ENCODE measurements around the gene UTS2R. TPM values are rescaled to one million over a fixed set of nuclear protein-coding genes. Genes with fewer than 3 reads are reported as not detected.

Gene UTS2R
- total RNA-seq, 1 donor from 2014 or later: 2.1 TPM

GRCh38 chr17:82412535-82413520, 41.3 kb downstream of the UTS2R start:
- intact Hi-C loops (cut with micrococcal nuclease): no loop called here
- DNase-seq: no peak

GRCh38 chr17:82414548-82415281, 43.1 kb downstream of the UTS2R start:
- ATAC-seq (peak; percentile 73), DNase-seq (peak; percentile 88)
- intact Hi-C loops (cut with micrococcal nuclease): no loop called here

More at GRCh38 chr17:82412535-82413520, 41.3 kb downstream of the UTS2R start:
- peak; percentile 41 for ATAC-seq

GRCh38 chr17:82415336-82415735, 43.8 kb downstream of the UTS2R start:
- ATAC-seq (no peak), DNase-seq (no peak)
- intact Hi-C loops (cut with micrococcal nuclease): no loop called here

GRCh38 chr17:82415786-82416185, 44.2 kb downstream of the UTS2R start:
- ATAC-seq (no peak), DNase-seq (no peak)
- intact Hi-C loops (cut with micrococcal nuclease): no loop called here

GRCh38 chr17:82416264-82416663, 44.7 kb downstream of the UTS2R start:
- DNase-seq (no peak), ATAC-seq (no peak)
- intact Hi-C loops (cut with micrococcal nuclease): no loop called here

GRCh38 chr17:82416771-82417170, 45.2 kb downstream of the UTS2R start:
- ATAC-seq: no peak
- DNase-seq: no peak
- intact Hi-C loops (cut with micrococcal nuclease): no loop called here

- DNase-seq (peak; percentile 92), ATAC-seq (peak; percentile 94)
- intact Hi-C loops (cut with micrococcal nuclease): no loop called here
These were observed 46.7 kb downstream of the UTS2R start, which contains the start of the genes HEXD and OGFOD3 for GRCh38 chr17:82418001-82418986. Gene HEXD, plus strand, starts transcription at chr17:82418347. Its CDS starts 1,453 bp downstream, at chr17:82419800. Gene OGFOD3, minus strand, starts transcription at chr17:82418586. Its CDS starts 101 bp downstream, at chr17:82418485.

GRCh38 chr17:82419540-82419939, 48.0 kb downstream of the UTS2R start:
- intact Hi-C loops (cut with micrococcal nuclease): no loop called here
- DNase-seq: no peak
- no peak for ATAC-seq

GRCh38 chr17:82424001-82424862, 52.7 kb downstream of the UTS2R start:
- peak; percentile 16 for ATAC-seq
- DNase-seq: no peak

GRCh38 chr17:82424863-82425159, 53.2 kb downstream of the UTS2R start:
- intact Hi-C loops (cut with micrococcal nuclease): no loop called here
- no peak for DNase-seq

More at GRCh38 chr17:82424001-82424862, 52.7 kb downstream of the UTS2R start:
- intact Hi-C loops (cut with micrococcal nuclease): no loop called here

More at GRCh38 chr17:82424863-82425159, 53.2 kb downstream of the UTS2R start:
- no peak for ATAC-seq

Other genes starting within 250 kb of the UTS2R start
- 8.1 TPM for gene CCDC57, start 158.9 kb upstream of the UTS2R start, total RNA-seq
- 7.8 TPM for gene SLC16A3, start 142.7 kb upstream of the UTS2R start, total RNA-seq
- 64.4 TPM for gene CSNK1D, start 98.1 kb upstream of the UTS2R start, total RNA-seq
- 0.64 TPM for gene CD7, start 54.2 kb upstream of the UTS2R start, total RNA-seq
- 5.5 TPM for gene SECTM1, start 38.0 kb upstream of the UTS2R start, total RNA-seq
- gene TEX19, start 12.5 kb upstream of the UTS2R start, total RNA-seq: not detected
- gene HEXD, start 46.6 kb downstream of the UTS2R start, total RNA-seq: 18.6 TPM
- gene OGFOD3, start 46.8 kb downstream of the UTS2R start, total RNA-seq: 28.5 TPM
- gene CYBC1, start 79.0 kb downstream of the UTS2R start, total RNA-seq: 30.8 TPM
- gene NARF, start 87.0 kb downstream of the UTS2R start, total RNA-seq: 90.4 TPM
- gene FOXK2, start 148.0 kb downstream of the UTS2R start, total RNA-seq: 41.5 TPM